ENCODE measurements around the gene NRGN.
A peak's percentile ranks its signal among the peaks of the same experiment; 100 is the strongest.

NRGN gene

GRCh38 chr11:124761301-124762104 is 21.8 kb downstream of the NRGN start:
- H3K36me3 ChIP-seq (ENCODE audit: control insufficient read depth, insufficient read depth, low read length): peaks cover 1% of the 10 kb centered on the region; the same call in 1 of the 2 replicates
- DNase-seq (ENCODE audit: extremely low read depth, insufficient read length): peak; percentile 33
- TF ChIP-seq CTCF (IDR thresholded peaks at IDR 0.05; ENCODE audit: insufficient read depth, low read length, poor library complexity, severe bottlenecking): no peak
- peak overlapping the region; percentile 78 for H3K4me3 ChIP-seq (replicated peaks; ENCODE audit: low read depth, low read length)
- H3K27me3 ChIP-seq (replicated peaks; ENCODE audit: control insufficient read depth, insufficient read depth, low read length): no peaks in the 10 kb centered on the region

DNA sequence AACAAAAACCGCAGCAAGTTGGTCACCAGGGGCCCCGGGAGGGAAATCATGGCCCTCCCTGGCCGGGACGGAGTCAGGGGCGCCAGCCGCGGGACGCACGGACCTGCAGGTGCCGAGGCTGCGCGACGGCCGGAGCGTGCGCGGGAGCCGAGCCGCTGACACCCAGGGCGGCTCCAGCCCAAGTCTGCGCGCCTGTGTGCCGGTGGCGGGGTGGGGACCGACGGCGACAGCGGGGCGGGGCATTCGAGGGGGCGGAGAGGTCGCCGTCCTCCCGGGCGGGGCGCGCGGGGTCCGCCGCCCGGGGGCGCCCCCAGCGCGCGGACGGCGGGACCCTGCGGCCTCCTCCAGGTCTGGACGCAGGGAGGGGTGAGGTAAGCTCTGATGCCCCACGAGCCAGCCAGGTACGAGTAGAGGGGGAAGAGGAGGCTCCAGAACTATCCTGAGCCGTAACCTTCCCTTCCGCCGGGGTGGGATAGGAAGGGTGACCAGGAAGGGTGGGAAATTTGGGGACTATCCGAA is 22.4 kb downstream of the NRGN start, which contains the start of gene ESAM:
ESAM (minus strand) TSS at position 186 of the 519 bp plus-strand sequence; CDS start at position 50, 136 bp downstream.
- peak; percentile 82 for DNase-seq (ENCODE audit: extremely low read depth, insufficient read length)
- TF ChIP-seq CTCF (IDR thresholded peaks at IDR 0.05; ENCODE audit: insufficient read depth, low read length, poor library complexity, severe bottlenecking): no peak
- no peaks in the 10 kb centered on the region for H3K27me3 ChIP-seq (replicated peaks; ENCODE audit: control insufficient read depth, insufficient read depth, low read length)
- peak within 1 kb of the TSS; percentile 78 for H3K4me3 ChIP-seq (replicated peaks; ENCODE audit: low read depth, low read length)
- peaks cover 1% of the 10 kb centered on the region; the same call in 1 of the 2 replicates for H3K36me3 ChIP-seq (ENCODE audit: control insufficient read depth, insufficient read depth, low read length)

- no peaks in the 10 kb centered on the region for H3K27me3 ChIP-seq (replicated peaks; ENCODE audit: control insufficient read depth, insufficient read depth, low read length)
These were observed 22.9 kb downstream of the NRGN start for GRCh38 chr11:124762624-124763155.

GRCh38 chr11:124763156-124763947 is 23.6 kb downstream of the NRGN start:
- DNase-seq (ENCODE audit: extremely low read depth, insufficient read length): peak; percentile 76
- TF ChIP-seq CTCF (IDR thresholded peaks at IDR 0.05; ENCODE audit: insufficient read depth, low read length, poor library complexity, severe bottlenecking): peak; percentile 78
- H3K27me3 ChIP-seq (replicated peaks; ENCODE audit: control insufficient read depth, insufficient read depth, low read length): no peaks in the 10 kb centered on the region
- peak overlapping the region; percentile 78 for H3K4me3 ChIP-seq (replicated peaks; ENCODE audit: low read depth, low read length)
- H3K36me3 ChIP-seq (ENCODE audit: control insufficient read depth, insufficient read depth, low read length): peaks cover 1% of the 10 kb centered on the region; the same call in 1 of the 2 replicates

More at GRCh38 chr11:124762624-124763155, 22.9 kb downstream of the NRGN start:
- H3K36me3 ChIP-seq (ENCODE audit: control insufficient read depth, insufficient read depth, low read length): peaks cover 1% of the 10 kb centered on the region; the same call in 1 of the 2 replicates
- H3K4me3 ChIP-seq (replicated peaks; ENCODE audit: low read depth, low read length): peak overlapping the region; percentile 78
- DNase-seq (ENCODE audit: extremely low read depth, insufficient read length): no peak
- TF ChIP-seq CTCF (IDR thresholded peaks at IDR 0.05; ENCODE audit: insufficient read depth, low read length, poor library complexity, severe bottlenecking): peak; percentile 1

DNA sequence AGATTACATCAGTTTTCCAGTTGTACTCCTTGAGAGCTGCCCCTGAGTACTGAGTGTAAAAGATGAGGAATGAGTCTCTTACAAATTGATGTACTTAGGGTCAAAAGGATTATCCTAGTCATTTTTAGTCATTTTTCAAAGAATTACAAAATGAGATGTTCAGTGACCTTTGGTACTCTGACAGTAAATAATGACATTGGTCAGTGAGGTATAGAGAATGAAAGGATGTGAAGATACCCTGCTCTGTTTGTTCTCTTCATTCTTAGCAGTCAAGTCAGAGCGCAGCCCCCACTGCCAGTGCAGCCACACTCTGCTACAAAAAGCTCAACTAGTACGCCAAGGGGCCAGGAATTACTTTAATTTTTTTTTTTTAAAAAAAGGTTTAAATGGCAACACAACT is 26.4 kb downstream of the NRGN start:
- H3K36me3 ChIP-seq (ENCODE audit: control insufficient read depth, insufficient read depth, low read length): peaks cover 1% of the 10 kb centered on the region; the same call in 1 of the 2 replicates
- H3K4me3 ChIP-seq (replicated peaks; ENCODE audit: low read depth, low read length): no peak overlapping the region
- no peak for DNase-seq (ENCODE audit: extremely low read depth, insufficient read length)

More for the DNA sequence above, 26.4 kb downstream of the NRGN start:
- no peaks in the 10 kb centered on the region for H3K27me3 ChIP-seq (replicated peaks; ENCODE audit: control insufficient read depth, insufficient read depth, low read length)
- no peak for TF ChIP-seq CTCF (IDR thresholded peaks at IDR 0.05; ENCODE audit: insufficient read depth, low read length, poor library complexity, severe bottlenecking)

Measured in GM06990 (cell line).